Measurements from ENCODE around the gene SDR42E1. TPM values are rescaled to one million over a fixed set of nuclear protein-coding genes. Genes with fewer than 3 reads are reported as not detected.

Gene SDR42E1
- total and polyA plus RNA-seq, 2 of the 13 experiments (the other 11 are each of a cell fraction or from before 2014, with no cell fraction given): 0.01 to 0.13 TPM

GRCh38 chr16:82046541-82046940, 35.3 kb upstream of the SDR42E1 start:
- no peak for FAIRE-seq

GRCh38 chr16:82045465-82045864, 34.2 kb upstream of the SDR42E1 start:
- no peak for ATAC-seq
- TF ChIP-seq ZNF713 (CRISPR knock-in tag; IDR thresholded peaks at IDR 0.05): no peak
- no peak for TF ChIP-seq FOXM1 (CRISPR knock-in tag; IDR thresholded peaks at IDR 0.05)
- no peak for TF ChIP-seq NFE2 (CRISPR knock-in tag; IDR thresholded peaks at IDR 0.05)
- no peak for TF ChIP-seq NKX3-1 (CRISPR knock-in tag; IDR thresholded peaks at IDR 0.05)
- no peak for TF ChIP-seq ARNT (IDR thresholded peaks at IDR 0.05)
- TF ChIP-seq ZSCAN29 (CRISPR knock-in tag; conservative IDR thresholded peaks at IDR 0.05): no peak
- no peak for TF ChIP-seq ZNF350 (CRISPR knock-in tag; IDR thresholded peaks at IDR 0.05; ENCODE audit: borderline replicate concordance, low read depth)
- no peak for TF ChIP-seq U2AF1 (optimal IDR thresholded peaks at IDR 0.05; ENCODE audit: low read depth, low read length)
- no peak for TF ChIP-seq ZNF136 (CRISPR knock-in tag; IDR thresholded peaks at IDR 0.05; ENCODE audit: low read depth)
- no peak for TF ChIP-seq NRL (CRISPR knock-in tag; IDR thresholded peaks at IDR 0.05; ENCODE audit: borderline replicate concordance)
- no peak for TF ChIP-seq ZNF512 (CRISPR knock-in tag; IDR thresholded peaks at IDR 0.05)
- no peak for TF ChIP-seq SP4 (CRISPR knock-in tag; IDR thresholded peaks at IDR 0.05)
- no peak for TF ChIP-seq RARG (CRISPR knock-in tag; IDR thresholded peaks at IDR 0.05; ENCODE audit: low read depth)
- no peak for TF ChIP-seq CHCHD3 (CRISPR knock-in tag; IDR thresholded peaks at IDR 0.05)
- no peak for TF ChIP-seq KDM1A (CRISPR knock-in tag; IDR thresholded peaks at IDR 0.05)

More at GRCh38 chr16:82046541-82046940, 35.3 kb upstream of the SDR42E1 start:
- Histone ChIP-seq H2AFZ (ENCODE audit: low read length) (no peak overlapping the region), H3K4me1 (ENCODE audit: insufficient read depth, low read length) (peaks cover 82% of the 10 kb centered on the region), H3K79me2 (ENCODE audit: insufficient read depth, low read length) (peaks cover 35% of the 10 kb centered on the region), H3K9ac (ENCODE audit: insufficient read depth, low read depth, low read length) (no peak overlapping the region), H3K4me3 (replicated peaks in 1 of 3; ENCODE audit: insufficient read depth in 1 of 3, low read depth in 2 of 3, low read length in 3 of 3) (no peak overlapping the region), H3K4me2 (ENCODE audit: low read depth, low read length) (no peak overlapping the region), H3K27me3 (ENCODE audit: control insufficient read depth in 1 of 2, insufficient read depth in 2 of 2, low read length in 2 of 2) (no peaks in the 10 kb centered on the region), H3K27ac (ENCODE audit: extremely low read length, insufficient read depth, low read length) (no peak overlapping the region), H3K9me3 (ENCODE audit: low read length) (no peaks in the 10 kb centered on the region), H3K36me3 (replicated peaks in 1 of 2; ENCODE audit: control insufficient read depth in 1 of 2, insufficient read depth in 2 of 2, low read length in 2 of 2) (peaks cover 2 to 5% of the 10 kb centered on the region in 2 experiments; a peak in 3 of 5 replicates), H4K20me1 (ENCODE audit: insufficient read depth, low read length) (no peaks in the 10 kb centered on the region; the same call in 1 of the 2 replicates)
- TF ChIP-seq, protein P1, sequence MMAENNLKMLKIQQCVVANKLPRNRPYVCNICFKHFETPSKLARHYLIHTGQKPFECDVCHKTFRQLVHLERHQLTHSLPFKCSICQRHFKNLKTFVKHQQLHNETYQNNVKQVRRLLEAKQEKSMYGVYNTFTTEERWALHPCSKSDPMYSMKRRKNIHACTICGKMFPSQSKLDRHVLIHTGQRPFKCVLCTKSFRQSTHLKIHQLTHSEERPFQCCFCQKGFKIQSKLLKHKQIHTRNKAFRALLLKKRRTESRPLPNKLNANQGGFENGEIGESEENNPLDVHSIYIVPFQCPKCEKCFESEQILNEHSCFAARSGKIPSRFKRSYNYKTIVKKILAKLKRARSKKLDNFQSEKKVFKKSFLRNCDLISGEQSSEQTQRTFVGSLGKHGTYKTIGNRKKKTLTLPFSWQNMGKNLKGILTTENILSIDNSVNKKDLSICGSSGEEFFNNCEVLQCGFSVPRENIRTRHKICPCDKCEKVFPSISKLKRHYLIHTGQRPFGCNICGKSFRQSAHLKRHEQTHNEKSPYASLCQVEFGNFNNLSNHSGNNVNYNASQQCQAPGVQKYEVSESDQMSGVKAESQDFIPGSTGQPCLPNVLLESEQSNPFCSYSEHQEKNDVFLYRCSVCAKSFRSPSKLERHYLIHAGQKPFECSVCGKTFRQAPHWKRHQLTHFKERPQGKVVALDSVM (CRISPR knock-in tag; IDR thresholded peaks at IDR 0.05): peak; percentile 82
- TF ChIP-seq KAT8 (CRISPR knock-in tag; IDR thresholded peaks at IDR 0.05): no peak
- 85% methylated on average over 4 of the region's 4 CpGs for WGBS (ENCODE audit: low lambda C conversion rate)
- BruUV-seq (replicated peaks): no TSS peak
- intact Hi-C loops (cut with micrococcal nuclease; ENCODE audit: unreplicated experiment) (no loop called here), in situ Hi-C loops (cut with HindIII; ENCODE audit: extremely low pct_ligation_motif_present, low pct_unique_long_range_greater_than_20kb) (no loop called here)
- CTCF ChIA-PET (ENCODE audit: low intra/inter-chr PET ratio, low total read pairs): no interaction called here
- ATAC-seq (no peak), DNase-seq (ENCODE audit: low spot score) (no peak)
- POLR2A ChIA-PET: no interaction called here

More at GRCh38 chr16:82045465-82045864, 34.2 kb upstream of the SDR42E1 start:
- Histone ChIP-seq H3K27ac (ENCODE audit: extremely low read length, insufficient read depth, low read length) (peak overlapping the region; percentile 13), H3K27me3 (ENCODE audit: control insufficient read depth in 1 of 2, insufficient read depth in 2 of 2, low read length in 2 of 2) (no peaks in the 10 kb centered on the region), H3K36me3 (replicated peaks in 1 of 2; ENCODE audit: control insufficient read depth in 1 of 2, insufficient read depth in 2 of 2, low read length in 2 of 2) (peaks cover 2 to 5% of the 10 kb centered on the region in 2 experiments; a peak in 4 of 5 replicates), H3K4me2 (ENCODE audit: low read depth, low read length) (no peak overlapping the region), H3K79me2 (ENCODE audit: insufficient read depth, low read length) (peaks cover 43% of the 10 kb centered on the region), H3K4me1 (ENCODE audit: insufficient read depth, low read length) (peaks cover 82% of the 10 kb centered on the region), H3K9me3 (ENCODE audit: low read length) (no peaks in the 10 kb centered on the region), H4K20me1 (ENCODE audit: insufficient read depth, low read length) (no peaks in the 10 kb centered on the region; the same call in 1 of the 2 replicates), H3K9ac (ENCODE audit: insufficient read depth, low read depth, low read length) (no peak overlapping the region), H3K4me3 (replicated peaks in 1 of 3; ENCODE audit: insufficient read depth in 1 of 3, low read depth in 2 of 3, low read length in 3 of 3) (no peak overlapping the region), H2AFZ (ENCODE audit: low read length) (no peak overlapping the region)
- ChIA-PET POLR2A (interaction anchor here (2.4 kb wide), 1 partner anchor 11 kb away, joined by 9 read pairs; the partner anchor contains the start of gene HSD17B2), CTCF (ENCODE audit: low intra/inter-chr PET ratio, low total read pairs) (no interaction called here)
- DNase-seq (ENCODE audit: low spot score) (no peak), FAIRE-seq (no peak)
- in situ Hi-C loops (cut with HindIII; ENCODE audit: extremely low pct_ligation_motif_present, low pct_unique_long_range_greater_than_20kb) (no loop called here), intact Hi-C loops (cut with micrococcal nuclease; ENCODE audit: unreplicated experiment) (no loop called here)
- BruUV-seq (replicated peaks): no TSS peak
- 74% methylated on average over 2 of the region's 2 CpGs for WGBS (ENCODE audit: low lambda C conversion rate)
